SK-N-SH (cell line): ENCODE measurements around the gene ELN. TPM values are rescaled to one million over a fixed set of nuclear protein-coding genes. Genes with fewer than 3 reads are reported as not detected.

Experiments used
- CTCF ChIA-PET: fragments of 300-600, 350-600 bp; formaldehyde crosslinking; extraction: SDS; loops from one replicate; lab custom pipeline; 2021; lab: Yijun Ruan, JAX
- POLR2A ChIA-PET: fragments of 350-600 bp; sonication (Branson Sonifier 250); formaldehyde crosslinking; extraction: SDS; loops from one replicate; lab custom pipeline; 2020; ENCODE audit warnings: antibody characterized with exemption, inconsistent platforms; lab: Yijun Ruan, JAX
- DNase-seq: peaks from one replicate; pipeline ENCODE4 v3.0.0; 2012
- H2AFZ ChIP-seq: fragments of 200-600 bp; sonication (generic); 2 replicates; pipeline ENCODE4 v1.8.1; 2016; ENCODE audit warnings: antibody characterized with exemption, mild to moderate bottlenecking, low read depth
- H3F3A ChIP-seq: fragments of 200-600 bp; sonication (generic); replicated peaks from 2 replicates; pipeline ENCODE3; 2016; ENCODE audit warnings: antibody characterized with exemption, mild to moderate bottlenecking; ENCODE audit not compliant: insufficient read depth
- H3K27ac ChIP-seq, 2 experiments: fragments of 200-500 bp in 1 of 2; fragments of 200-600 bp in 1 of 2; sonication (Bioruptor generic) in 1 of 2; sonication (generic), shearing (Covaris generic) in 1 of 2; 2 replicates each; pipeline versions ENCODE4 v1.5.1 to v1.6.1; 2014 to 2016; ENCODE audit warnings: low read depth in 2 of 2, inconsistent platforms in 1 of 2, low read length in 1 of 2, mild to moderate bottlenecking in 1 of 2, mixed read lengths in 1 of 2
- H3K27me3 ChIP-seq: fragments of 200-600 bp; sonication (generic), shearing (Covaris generic); 2 replicates; pipeline ENCODE4 v1.6.1; 2016; ENCODE audit warnings: mixed run types; ENCODE audit not compliant: insufficient read depth
- H3K36me3 ChIP-seq, 2 experiments: fragments of 200-500 bp in 1 of 2; fragments of 200-600 bp in 1 of 2; sonication (Bioruptor generic) in 1 of 2; sonication (generic) in 1 of 2; replicated peaks in 1 of 2; 2 replicates each; pipeline versions ENCODE3 to v1.5.1; 2014 to 2016; ENCODE audit warnings: low read length in 1 of 2, mild to moderate bottlenecking in 1 of 2; ENCODE audit not compliant: insufficient read depth in 2 of 2, control insufficient read depth in 1 of 2
- H3K4me1 ChIP-seq, 2 experiments: fragments of 200-500 bp in 1 of 2; fragments of 200-600 bp in 1 of 2; sonication (Bioruptor generic) in 1 of 2; sonication (generic), shearing (Covaris generic) in 1 of 2; 2 replicates each; pipeline versions ENCODE4 v1.5.1 to v1.6.1; 2014 to 2016; ENCODE audit warnings: low read depth in 1 of 2, low read length in 1 of 2, mixed run types in 1 of 2; ENCODE audit not compliant: insufficient read depth in 2 of 2, control insufficient read depth in 1 of 2
- H3K4me2 ChIP-seq: fragments of 200-600 bp; sonication (generic), shearing (Covaris generic); 2 replicates; pipeline ENCODE4 v1.6.1; 2017; ENCODE audit warnings: mixed run types
- H3K4me3 ChIP-seq, 2 experiments: fragments of 200-500 bp in 1 of 2; fragments of 200-600 bp in 1 of 2; sonication (Bioruptor generic) in 1 of 2; sonication (generic), shearing (Covaris generic) in 1 of 2; 2 replicates each; pipeline versions ENCODE4 v1.5.1 to v1.8.1; 2014 to 2016; ENCODE audit warnings: low read depth in 2 of 2, inconsistent platforms in 1 of 2, low read length in 1 of 2, mild to moderate bottlenecking in 1 of 2, mixed read lengths in 1 of 2, moderate library complexity in 1 of 2
- H3K79me2 ChIP-seq: fragments of 200-600 bp; sonication (generic); 2 replicates; pipeline ENCODE4 v1.8.1; 2017; ENCODE audit warnings: mild to moderate bottlenecking; ENCODE audit not compliant: insufficient read depth
- H3K9ac ChIP-seq: fragments of 200-600 bp; sonication (generic); 2 replicates; pipeline ENCODE4 v1.6.1; 2017; ENCODE audit warnings: mixed run types
- H3K9me2 ChIP-seq: fragments of 200-600 bp; sonication (generic); 2 replicates; pipeline ENCODE4 v1.6.1; 2017; ENCODE audit warnings: mixed run types
- H3K9me3 ChIP-seq: fragments of 200-600 bp; sonication (generic); 2 replicates; pipeline ENCODE4 v1.6.1; 2017; ENCODE audit warnings: mixed run types, mild to moderate bottlenecking, moderate library complexity
- H4K20me1 ChIP-seq: fragments of 200-600 bp; sonication (generic); 2 replicates; pipeline ENCODE4 v1.6.1; 2017; ENCODE audit warnings: mild to moderate bottlenecking, mixed run types; ENCODE audit not compliant: insufficient read depth
- FOXM1 ChIP-seq: IDR thresholded peaks from 2 replicates; pipeline ENCODE4 v1.4.0; 2012; ENCODE audit warnings: low read depth, mild to moderate bottlenecking
- NFIC ChIP-seq: IDR thresholded peaks from 2 replicates; pipeline ENCODE4 v1.4.0; 2012; ENCODE audit warnings: borderline replicate concordance
- NRF1 ChIP-seq: IDR thresholded peaks from 2 replicates; pipeline ENCODE4 v1.6.1; 2012; ENCODE audit warnings: low read depth, mild to moderate bottlenecking, low read length
- RAD21 ChIP-seq: IDR thresholded peaks from 2 replicates; pipeline ENCODE4 v1.6.1; 2012; ENCODE audit warnings: mild to moderate bottlenecking, low read length
- SIN3A ChIP-seq: IDR thresholded peaks from 2 replicates; pipeline ENCODE4 v1.6.1; 2012; ENCODE audit warnings: low read depth, mild to moderate bottlenecking, low read length, moderate library complexity, borderline replicate concordance
- TEAD4 ChIP-seq: IDR thresholded peaks from 2 replicates; pipeline ENCODE4 v1.4.0; 2012; ENCODE audit warnings: mild to moderate bottlenecking, borderline replicate concordance; ENCODE audit not compliant: insufficient read depth
- WGBS: methylation state at CpG from one replicate; pipeline ENCODE4 v1.1.6; 2017; ENCODE audit warnings: low lambda C conversion rate; 5-methylcytosine and 5-hydroxymethylcytosine counted together
- polyA plus RNA-seq, 3 experiments: library from polyadenylated mRNA; depleted of rRNA; stranded (reverse); fragments of >200 nt; gene quantifications; 2 replicates each; pipeline ENCODE4 v1.2.3, GENCODE V29; 2012
- TF ChIP-seq, protein P1 (sequence below): IDR thresholded peaks from 2 replicates; pipeline ENCODE4 v1.4.0; 2012; ENCODE audit warnings: low read depth, borderline replicate concordance
- TF ChIP-seq, protein P2 (sequence below): IDR thresholded peaks from 2 replicates; pipeline ENCODE4; 2012
- TF ChIP-seq, protein P3 (sequence below): IDR thresholded peaks from 2 replicates; pipeline ENCODE4 v1.4.0; 2012; ENCODE audit warnings: low read depth, borderline replicate concordance
- TF ChIP-seq, protein P4 (sequence below): fragments of 200-600 bp; sonication (generic); IDR thresholded peaks from 2 replicates; pipeline ENCODE4 v1.6.1; 2017; ENCODE audit warnings: antibody characterized with exemption, mild to moderate bottlenecking, moderate library complexity

Gene ELN
- polyA plus RNA-seq, 1 of the 3 experiments (the other 2 are of a cell fraction) = 12.5 TPM

DNA sequence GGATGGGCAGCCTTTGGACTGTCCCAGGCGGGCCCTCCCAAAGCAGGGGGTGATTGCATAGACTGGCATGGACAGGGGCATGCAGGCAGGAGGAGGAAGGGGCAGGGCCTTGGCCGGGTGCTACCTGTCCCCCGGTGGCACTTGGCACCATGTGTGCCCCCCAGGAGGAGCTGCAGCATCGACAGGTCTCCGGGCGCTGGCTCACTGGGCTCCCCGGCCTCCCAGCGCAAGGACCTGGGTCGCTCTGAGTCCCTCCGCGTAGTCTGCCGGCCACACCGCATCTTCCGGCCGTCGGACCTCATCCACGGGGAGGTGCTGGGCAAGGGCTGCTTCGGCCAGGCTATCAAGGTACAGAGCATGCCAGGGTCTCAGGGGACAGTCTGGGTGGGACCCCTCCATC is 78.9 kb downstream of the ELN start:
- Histone ChIP-seq H4K20me1 (no peaks in the 10 kb centered on the region), H2AFZ (no peak overlapping the region), H3K4me1 (no peaks in the 10 kb centered on the region), H3K36me3 (peaks cover 43 to 82% of the 10 kb centered on the region in 2 experiments), H3K4me3 (no peak overlapping the region), H3F3A (peaks cover 5% of the 10 kb centered on the region), H3K9me2 (no peaks in the 10 kb centered on the region), H3K4me2 (no peak overlapping the region), H3K27ac (no peak overlapping the region), H3K27me3 (no peaks in the 10 kb centered on the region), H3K9ac (no peak overlapping the region), H3K9me3 (no peaks in the 10 kb centered on the region), H3K79me2 (peaks cover 8% of the 10 kb centered on the region; the same call in 1 of the 2 replicates)
- ChIA-PET CTCF (interaction anchor here (1.2 to 1.5 kb wide), 2 partner anchors 9 to 39 kb away, joined by 3 to 4 read pairs; no protein-coding TSS in a partner anchor), POLR2A (no interaction called here)
- peak; percentile 28 for DNase-seq
- TF ChIP-seq, protein P1, sequence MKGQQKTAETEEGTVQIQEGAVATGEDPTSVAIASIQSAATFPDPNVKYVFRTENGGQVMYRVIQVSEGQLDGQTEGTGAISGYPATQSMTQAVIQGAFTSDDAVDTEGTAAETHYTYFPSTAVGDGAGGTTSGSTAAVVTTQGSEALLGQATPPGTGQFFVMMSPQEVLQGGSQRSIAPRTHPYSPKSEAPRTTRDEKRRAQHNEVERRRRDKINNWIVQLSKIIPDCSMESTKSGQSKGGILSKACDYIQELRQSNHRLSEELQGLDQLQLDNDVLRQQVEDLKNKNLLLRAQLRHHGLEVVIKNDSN = no peak
- TF ChIP-seq, protein P2, sequence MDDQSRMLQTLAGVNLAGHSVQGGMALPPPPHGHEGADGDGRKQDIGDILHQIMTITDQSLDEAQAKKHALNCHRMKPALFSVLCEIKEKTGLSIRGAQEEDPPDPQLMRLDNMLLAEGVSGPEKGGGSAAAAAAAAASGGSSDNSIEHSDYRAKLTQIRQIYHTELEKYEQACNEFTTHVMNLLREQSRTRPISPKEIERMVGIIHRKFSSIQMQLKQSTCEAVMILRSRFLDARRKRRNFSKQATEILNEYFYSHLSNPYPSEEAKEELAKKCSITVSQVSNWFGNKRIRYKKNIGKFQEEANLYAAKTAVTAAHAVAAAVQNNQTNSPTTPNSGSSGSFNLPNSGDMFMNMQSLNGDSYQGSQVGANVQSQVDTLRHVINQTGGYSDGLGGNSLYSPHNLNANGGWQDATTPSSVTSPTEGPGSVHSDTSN = no peak
- TF ChIP-seq TEAD4 = no peak
- TF ChIP-seq NRF1 = no peak
- WGBS = 95% methylated on average over 8 of the region's 18 CpGs

DNA sequence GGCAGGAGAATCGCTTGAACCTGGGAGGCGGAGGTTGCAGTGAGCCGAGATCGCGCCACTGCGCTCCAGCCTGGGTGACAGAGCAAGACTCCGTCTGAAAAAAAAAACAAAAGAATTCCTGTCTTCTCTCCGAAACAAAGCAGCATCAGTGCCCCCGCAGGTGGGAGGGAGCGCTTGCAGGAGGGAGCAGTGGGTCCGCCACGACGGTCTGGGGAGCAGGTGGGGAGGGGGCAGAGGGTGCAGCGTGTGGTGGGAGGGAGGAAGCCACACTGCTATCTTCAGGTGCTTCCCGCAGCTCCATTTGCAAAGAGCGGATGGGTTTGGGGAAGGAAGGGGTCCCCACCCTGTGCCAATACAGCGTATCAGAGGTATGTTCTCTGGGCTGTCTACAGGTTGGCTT is 87.4 kb downstream of the ELN start:
- H3F3A ChIP-seq = peaks cover 5% of the 10 kb centered on the region
- POLR2A ChIA-PET = no interaction called here
- DNase-seq = peak; percentile 77
- H3K4me1 ChIP-seq = no peaks in the 10 kb centered on the region
- no peak overlapping the region for H3K4me2 ChIP-seq
- no peak overlapping the region for H3K4me3 ChIP-seq
- no peaks in the 10 kb centered on the region for H3K9me3 ChIP-seq
- peaks cover 25 to 65% of the 10 kb centered on the region in 2 experiments for H3K36me3 ChIP-seq
- H3K79me2 ChIP-seq = no peaks in the 10 kb centered on the region
- H3K9ac ChIP-seq = no peak overlapping the region
- CTCF ChIA-PET = interaction anchor here (1.2 to 1.8 kb wide), 2 partner anchors 9 to 103 kb away, joined by 3 to 4 read pairs; no protein-coding TSS in a partner anchor
- no peaks in the 10 kb centered on the region for H3K27me3 ChIP-seq
- TF ChIP-seq, protein P3, sequence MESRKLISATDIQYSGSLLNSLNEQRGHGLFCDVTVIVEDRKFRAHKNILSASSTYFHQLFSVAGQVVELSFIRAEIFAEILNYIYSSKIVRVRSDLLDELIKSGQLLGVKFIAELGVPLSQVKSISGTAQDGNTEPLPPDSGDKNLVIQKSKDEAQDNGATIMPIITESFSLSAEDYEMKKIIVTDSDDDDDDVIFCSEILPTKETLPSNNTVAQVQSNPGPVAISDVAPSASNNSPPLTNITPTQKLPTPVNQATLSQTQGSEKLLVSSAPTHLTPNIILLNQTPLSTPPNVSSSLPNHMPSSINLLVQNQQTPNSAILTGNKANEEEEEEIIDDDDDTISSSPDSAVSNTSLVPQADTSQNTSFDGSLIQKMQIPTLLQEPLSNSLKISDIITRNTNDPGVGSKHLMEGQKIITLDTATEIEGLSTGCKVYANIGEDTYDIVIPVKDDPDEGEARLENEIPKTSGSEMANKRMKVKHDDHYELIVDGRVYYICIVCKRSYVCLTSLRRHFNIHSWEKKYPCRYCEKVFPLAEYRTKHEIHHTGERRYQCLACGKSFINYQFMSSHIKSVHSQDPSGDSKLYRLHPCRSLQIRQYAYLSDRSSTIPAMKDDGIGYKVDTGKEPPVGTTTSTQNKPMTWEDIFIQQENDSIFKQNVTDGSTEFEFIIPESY = no peak
- TF ChIP-seq NFIC = no peak
- TF ChIP-seq SIN3A = no peak
- TF ChIP-seq, protein P4, sequence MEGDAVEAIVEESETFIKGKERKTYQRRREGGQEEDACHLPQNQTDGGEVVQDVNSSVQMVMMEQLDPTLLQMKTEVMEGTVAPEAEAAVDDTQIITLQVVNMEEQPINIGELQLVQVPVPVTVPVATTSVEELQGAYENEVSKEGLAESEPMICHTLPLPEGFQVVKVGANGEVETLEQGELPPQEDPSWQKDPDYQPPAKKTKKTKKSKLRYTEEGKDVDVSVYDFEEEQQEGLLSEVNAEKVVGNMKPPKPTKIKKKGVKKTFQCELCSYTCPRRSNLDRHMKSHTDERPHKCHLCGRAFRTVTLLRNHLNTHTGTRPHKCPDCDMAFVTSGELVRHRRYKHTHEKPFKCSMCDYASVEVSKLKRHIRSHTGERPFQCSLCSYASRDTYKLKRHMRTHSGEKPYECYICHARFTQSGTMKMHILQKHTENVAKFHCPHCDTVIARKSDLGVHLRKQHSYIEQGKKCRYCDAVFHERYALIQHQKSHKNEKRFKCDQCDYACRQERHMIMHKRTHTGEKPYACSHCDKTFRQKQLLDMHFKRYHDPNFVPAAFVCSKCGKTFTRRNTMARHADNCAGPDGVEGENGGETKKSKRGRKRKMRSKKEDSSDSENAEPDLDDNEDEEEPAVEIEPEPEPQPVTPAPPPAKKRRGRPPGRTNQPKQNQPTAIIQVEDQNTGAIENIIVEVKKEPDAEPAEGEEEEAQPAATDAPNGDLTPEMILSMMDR = peak; percentile 40
- no peak for TF ChIP-seq FOXM1
- 0 out of 2 replicates have a peak, but pooled peaks have one; percentile 12 for TF ChIP-seq RAD21
- H3K27ac ChIP-seq = no peak overlapping the region
- H4K20me1 ChIP-seq = no peaks in the 10 kb centered on the region
- H3K9me2 ChIP-seq = no peaks in the 10 kb centered on the region
- no peak overlapping the region for H2AFZ ChIP-seq
- 86% methylated on average over 17 of the region's 17 CpGs for WGBS
